OCI-LY3 (cell line): ENCODE results near the gene CRMP1.

Experiments
- H2AFZ ChIP-seq: fragments of 200-600, 300-600 bp; shearing (Covaris generic); 2 replicates; pipeline ENCODE4 v1.6.0; 2014; ENCODE audit warnings: antibody characterized with exemption, low read depth, low read length
- H3K27ac ChIP-seq: fragments of 200-600, 300-600 bp; sonication (generic); 2 replicates; pipeline ENCODE4 v1.5.1; 2014; ENCODE audit warnings: mild to moderate bottlenecking, low read length, moderate library complexity, mixed read lengths
- H3K27me3 ChIP-seq: fragments of 200-600, 300-600 bp; sonication (generic); 2 replicates; pipeline ENCODE4 v1.6.1; 2014; ENCODE audit warnings: low read depth, low read length, mixed read lengths
- H3K36me3 ChIP-seq: fragments of 200-600, 300-600 bp; sonication (generic); replicated peaks from 2 replicates; pipeline ENCODE3; 2014; ENCODE audit warnings: low read depth, low read length, mixed read lengths
- H3K4me1 ChIP-seq: fragments of 300-600, 200-600 bp; sonication (generic); 2 replicates; pipeline ENCODE4 v1.6.1; 2014; ENCODE audit warnings: low read length, mixed read lengths
- H3K4me2 ChIP-seq: fragments of 200-600, 300-600 bp; sonication (generic); 2 replicates; pipeline ENCODE4 v1.6.1; 2014; ENCODE audit warnings: low read length, mixed read lengths
- H3K4me3 ChIP-seq: fragments of 300-600, 200-600 bp; sonication (generic); 2 replicates; pipeline ENCODE4 v1.5.1; 2014; ENCODE audit warnings: antibody characterized with exemption, mild to moderate bottlenecking, low read length, moderate library complexity
- H3K79me2 ChIP-seq: fragments of 300-600, 200-600 bp; shearing (Covaris generic); 2 replicates; pipeline ENCODE4 v1.6.1; 2014; ENCODE audit warnings: mild to moderate bottlenecking, low read length, mixed read lengths
- H3K9ac ChIP-seq: fragments of 300-600, 200-600 bp; shearing (Covaris generic); 2 replicates; pipeline ENCODE4 v1.6.0; 2014; ENCODE audit warnings: mild to moderate bottlenecking, low read length, moderate library complexity
- H3K9me3 ChIP-seq: fragments of 200-600, 300-600 bp; shearing (Covaris generic); 2 replicates; pipeline ENCODE4 v1.6.1; 2014; ENCODE audit warnings: low read length, mixed read lengths; ENCODE audit not compliant: insufficient read depth
- H4K20me1 ChIP-seq: fragments of 200-600, 300-600 bp; sonication (generic); 2 replicates; pipeline ENCODE4 v1.6.1; 2016; ENCODE audit warnings: low read length, mixed read lengths; ENCODE audit not compliant: insufficient read depth
- EZH2phosphoT487 ChIP-seq: fragments of 200-600 bp; shearing (Covaris generic); IDR thresholded peaks from 2 replicates; pipeline ENCODE4 v1.6.1; 2018; ENCODE audit warnings: antibody characterized with exemption, mixed run types, low read depth
- TF ChIP-seq, protein P1 (sequence below): fragments of 200-600, 300-600 bp; sonication (generic); IDR thresholded peaks from 2 replicates; pipeline ENCODE4 v1.5.1; 2014; ENCODE audit warnings: antibody characterized with exemption, low read length, low read depth

CRMP1 gene

DNA sequence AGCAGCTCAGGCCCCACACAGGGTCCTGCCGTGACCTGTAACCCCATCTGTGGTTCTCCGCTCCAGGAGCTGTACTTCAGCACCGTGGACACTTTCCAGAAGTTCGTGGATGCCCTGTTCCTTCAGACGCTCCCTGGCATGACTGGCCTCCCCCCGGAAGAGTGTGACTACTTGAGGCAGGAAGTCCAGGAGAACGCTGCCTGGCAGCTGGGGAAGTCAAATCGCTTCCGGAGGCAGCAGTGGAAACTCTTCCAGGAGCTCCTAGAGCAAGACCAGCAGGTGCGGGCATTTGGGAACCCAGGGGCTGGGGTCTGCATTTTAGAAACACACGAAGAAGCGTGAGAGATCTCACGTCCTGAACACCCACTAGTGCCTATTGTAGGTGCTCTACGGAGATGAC is 109.4 kb downstream of the CRMP1 start:
- Histone ChIP-seq H3K27me3 (no peaks in the 10 kb centered on the region), H3K4me3 (no peak overlapping the region), H3K4me1 (peaks cover 7% of the 10 kb centered on the region), H3K4me2 (no peak overlapping the region), H3K9ac (no peak overlapping the region), H3K9me3 (no peaks in the 10 kb centered on the region), H3K27ac (no peak overlapping the region), H4K20me1 (no peaks in the 10 kb centered on the region), H3K36me3 (peaks cover 24% of the 10 kb centered on the region), H2AFZ (no peak overlapping the region), H3K79me2 (no peaks in the 10 kb centered on the region)
- TF ChIP-seq EZH2phosphoT487: no peak
- TF ChIP-seq, protein P1, sequence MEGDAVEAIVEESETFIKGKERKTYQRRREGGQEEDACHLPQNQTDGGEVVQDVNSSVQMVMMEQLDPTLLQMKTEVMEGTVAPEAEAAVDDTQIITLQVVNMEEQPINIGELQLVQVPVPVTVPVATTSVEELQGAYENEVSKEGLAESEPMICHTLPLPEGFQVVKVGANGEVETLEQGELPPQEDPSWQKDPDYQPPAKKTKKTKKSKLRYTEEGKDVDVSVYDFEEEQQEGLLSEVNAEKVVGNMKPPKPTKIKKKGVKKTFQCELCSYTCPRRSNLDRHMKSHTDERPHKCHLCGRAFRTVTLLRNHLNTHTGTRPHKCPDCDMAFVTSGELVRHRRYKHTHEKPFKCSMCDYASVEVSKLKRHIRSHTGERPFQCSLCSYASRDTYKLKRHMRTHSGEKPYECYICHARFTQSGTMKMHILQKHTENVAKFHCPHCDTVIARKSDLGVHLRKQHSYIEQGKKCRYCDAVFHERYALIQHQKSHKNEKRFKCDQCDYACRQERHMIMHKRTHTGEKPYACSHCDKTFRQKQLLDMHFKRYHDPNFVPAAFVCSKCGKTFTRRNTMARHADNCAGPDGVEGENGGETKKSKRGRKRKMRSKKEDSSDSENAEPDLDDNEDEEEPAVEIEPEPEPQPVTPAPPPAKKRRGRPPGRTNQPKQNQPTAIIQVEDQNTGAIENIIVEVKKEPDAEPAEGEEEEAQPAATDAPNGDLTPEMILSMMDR: no peak

- Histone ChIP-seq H3K4me3 (no peak overlapping the region), H4K20me1 (no peaks in the 10 kb centered on the region), H3K4me2 (no peak overlapping the region), H3K9ac (no peak overlapping the region), H2AFZ (no peak overlapping the region), H3K36me3 (peaks cover 21% of the 10 kb centered on the region), H3K4me1 (peaks cover 2% of the 10 kb centered on the region), H3K9me3 (no peaks in the 10 kb centered on the region), H3K27me3 (no peaks in the 10 kb centered on the region), H3K79me2 (no peaks in the 10 kb centered on the region), H3K27ac (no peak overlapping the region)
- no peak for TF ChIP-seq EZH2phosphoT487
- TF ChIP-seq, protein P1: no peak
Measured at GRCh38 chr4:5782829-5783476, 109.9 kb downstream of the CRMP1 start.

DNA sequence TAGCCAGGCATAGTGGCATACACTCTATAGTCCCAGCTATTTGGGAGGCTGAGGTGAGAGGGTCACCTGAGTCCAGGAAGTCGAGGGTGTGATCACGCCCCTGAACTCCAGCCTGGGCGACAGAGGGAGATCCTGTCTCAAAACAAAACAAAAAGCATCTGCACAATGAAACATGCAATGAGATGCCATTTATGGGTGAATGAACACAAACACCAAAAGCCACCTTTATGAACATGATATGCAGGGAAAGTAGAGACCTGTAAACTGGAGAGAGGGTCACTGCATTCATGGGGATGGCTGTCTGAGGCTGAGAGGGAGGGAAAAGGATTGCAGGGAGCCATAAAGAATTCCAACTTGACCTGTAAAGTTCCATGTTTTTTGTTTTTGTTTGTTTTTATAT is 111.2 kb downstream of the CRMP1 start:
- no peak overlapping the region for H3K4me2 ChIP-seq

DNA sequence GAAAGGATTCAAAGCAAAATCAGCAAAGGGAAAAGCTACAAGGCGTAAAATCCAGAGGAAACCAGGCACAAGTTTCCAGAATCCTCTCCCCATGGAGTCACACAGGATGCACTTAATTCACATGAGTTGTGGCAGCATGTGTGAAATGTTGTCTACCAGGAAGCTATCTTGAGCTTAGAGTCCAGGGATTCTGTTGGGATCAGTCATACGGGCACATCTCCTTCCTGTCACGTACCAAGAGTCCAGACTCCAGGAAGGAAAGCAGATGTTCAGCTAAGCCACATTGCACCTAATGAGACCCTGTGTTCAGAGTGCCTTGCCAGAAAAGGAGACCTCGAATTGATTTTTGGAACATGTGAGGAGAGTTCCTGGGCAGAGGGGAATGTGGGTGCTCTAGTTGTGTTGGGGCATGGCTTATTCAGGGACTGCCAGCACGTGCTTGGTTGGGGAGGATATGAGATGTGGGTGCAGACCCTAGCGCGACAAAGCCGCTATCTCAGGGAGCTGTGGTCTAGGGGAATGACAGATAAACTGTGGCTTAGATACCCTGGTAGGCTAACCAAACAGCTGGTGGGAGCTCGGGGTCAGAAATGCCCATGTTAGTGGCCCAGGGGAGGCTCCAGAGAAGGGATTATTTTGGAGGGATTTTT is 111.9 kb downstream of the CRMP1 start:
- Histone ChIP-seq H3K27me3 (no peaks in the 10 kb centered on the region), H3K36me3 (peaks cover 16% of the 10 kb centered on the region), H3K9ac (no peak overlapping the region), H3K79me2 (no peaks in the 10 kb centered on the region), H3K4me3 (no peak overlapping the region), H2AFZ (no peak overlapping the region), H3K9me3 (peaks cover 11% of the 10 kb centered on the region), H3K4me1 (no peaks in the 10 kb centered on the region), H4K20me1 (no peaks in the 10 kb centered on the region), H3K27ac (no peak overlapping the region), H3K4me2 (no peak overlapping the region)
- TF ChIP-seq EZH2phosphoT487: no peak
- TF ChIP-seq, protein P1: no peak

More for the DNA sequence above, 111.2 kb downstream of the CRMP1 start:
- Histone ChIP-seq H3K9me3 (peaks cover 5% of the 10 kb centered on the region), H3K4me1 (no peaks in the 10 kb centered on the region), H3K36me3 (peaks cover 14% of the 10 kb centered on the region), H3K79me2 (no peaks in the 10 kb centered on the region), H3K4me3 (no peak overlapping the region), H2AFZ (no peak overlapping the region), H3K27me3 (no peaks in the 10 kb centered on the region), H3K9ac (no peak overlapping the region), H3K27ac (no peak overlapping the region), H4K20me1 (no peaks in the 10 kb centered on the region)
- no peak for TF ChIP-seq EZH2phosphoT487
- TF ChIP-seq, protein P1: no peak
